ENCODE data around the gene TMEM213.

DNA sequence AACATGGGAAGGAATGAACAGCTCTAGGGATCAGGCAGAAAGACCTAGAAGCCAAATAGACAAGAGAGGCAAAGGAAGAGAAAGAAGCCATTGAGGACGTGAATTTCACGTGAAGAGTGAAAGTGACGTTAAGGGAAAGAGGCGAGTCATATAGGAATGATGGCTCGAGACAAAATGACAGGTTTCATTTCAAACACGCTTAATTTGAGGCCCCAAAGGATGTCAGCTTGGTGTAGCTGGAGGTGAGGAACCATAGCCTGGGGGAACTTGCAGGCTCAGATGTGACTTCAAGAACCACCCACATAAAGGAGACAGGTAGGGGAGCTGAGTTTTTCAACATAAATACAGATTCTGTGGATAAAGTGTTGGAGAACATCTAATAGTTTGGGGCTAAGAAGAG lies 84.5 kb downstream of the TMEM213 start:
- TF ChIP-seq POLR2AphosphoS5 (IDR thresholded peaks at IDR 0.05; ENCODE audit: low read depth, low read length) (no peak), MXI1 (IDR thresholded peaks at IDR 0.05; ENCODE audit: borderline replicate concordance, low read depth, low read length) (no peak), SUZ12 (IDR thresholded peaks at IDR 0.05; ENCODE audit: low read depth, low read length) (no peak), ARNTL (CRISPR knock-in tag; IDR thresholded peaks at IDR 0.05) (no peak), MYC (CRISPR knock-in tag; IDR thresholded peaks at IDR 0.05; ENCODE audit: borderline replicate concordance) (no peak), PHB2 (IDR thresholded peaks at IDR 0.05; ENCODE audit: partially characterized antibody) (no peak), CEBPB (IDR thresholded peaks at IDR 0.05; ENCODE audit: borderline replicate concordance, low read depth, low read length) (no peak)
- TF ChIP-seq, protein P1, sequence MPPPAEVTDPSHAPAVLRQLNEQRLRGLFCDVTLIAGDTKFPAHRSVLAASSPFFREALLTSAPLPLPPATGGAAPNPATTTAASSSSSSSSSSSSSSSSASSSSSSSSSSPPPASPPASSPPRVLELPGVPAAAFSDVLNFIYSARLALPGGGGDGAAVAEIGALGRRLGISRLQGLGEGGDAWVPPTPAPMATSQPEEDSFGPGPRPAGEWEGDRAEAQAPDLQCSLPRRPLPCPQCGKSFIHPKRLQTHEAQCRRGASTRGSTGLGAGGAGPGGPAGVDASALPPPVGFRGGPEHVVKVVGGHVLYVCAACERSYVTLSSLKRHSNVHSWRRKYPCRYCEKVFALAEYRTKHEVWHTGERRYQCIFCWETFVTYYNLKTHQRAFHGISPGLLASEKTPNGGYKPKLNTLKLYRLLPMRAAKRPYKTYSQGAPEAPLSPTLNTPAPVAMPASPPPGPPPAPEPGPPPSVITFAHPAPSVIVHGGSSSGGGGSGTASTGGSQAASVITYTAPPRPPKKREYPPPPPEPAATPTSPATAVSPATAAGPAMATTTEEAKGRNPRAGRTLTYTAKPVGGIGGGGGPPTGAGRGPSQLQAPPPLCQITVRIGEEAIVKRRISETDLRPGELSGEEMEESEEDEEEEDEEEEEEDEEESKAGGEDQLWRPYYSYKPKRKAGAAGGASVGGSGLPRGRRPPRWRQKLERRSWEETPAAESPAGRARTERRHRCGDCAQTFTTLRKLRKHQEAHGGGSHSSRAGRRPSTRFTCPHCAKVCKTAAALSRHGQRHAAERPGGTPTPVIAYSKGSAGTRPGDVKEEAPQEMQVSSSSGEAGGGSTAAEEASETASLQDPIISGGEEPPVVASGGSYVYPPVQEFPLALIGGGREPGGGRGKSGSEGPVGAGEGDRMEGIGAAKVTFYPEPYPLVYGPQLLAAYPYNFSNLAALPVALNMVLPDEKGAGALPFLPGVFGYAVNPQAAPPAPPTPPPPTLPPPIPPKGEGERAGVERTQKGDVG (CRISPR knock-in tag; IDR thresholded peaks at IDR 0.05; ENCODE audit: borderline replicate concordance) = no peak
- TF ChIP-seq, protein P2, sequence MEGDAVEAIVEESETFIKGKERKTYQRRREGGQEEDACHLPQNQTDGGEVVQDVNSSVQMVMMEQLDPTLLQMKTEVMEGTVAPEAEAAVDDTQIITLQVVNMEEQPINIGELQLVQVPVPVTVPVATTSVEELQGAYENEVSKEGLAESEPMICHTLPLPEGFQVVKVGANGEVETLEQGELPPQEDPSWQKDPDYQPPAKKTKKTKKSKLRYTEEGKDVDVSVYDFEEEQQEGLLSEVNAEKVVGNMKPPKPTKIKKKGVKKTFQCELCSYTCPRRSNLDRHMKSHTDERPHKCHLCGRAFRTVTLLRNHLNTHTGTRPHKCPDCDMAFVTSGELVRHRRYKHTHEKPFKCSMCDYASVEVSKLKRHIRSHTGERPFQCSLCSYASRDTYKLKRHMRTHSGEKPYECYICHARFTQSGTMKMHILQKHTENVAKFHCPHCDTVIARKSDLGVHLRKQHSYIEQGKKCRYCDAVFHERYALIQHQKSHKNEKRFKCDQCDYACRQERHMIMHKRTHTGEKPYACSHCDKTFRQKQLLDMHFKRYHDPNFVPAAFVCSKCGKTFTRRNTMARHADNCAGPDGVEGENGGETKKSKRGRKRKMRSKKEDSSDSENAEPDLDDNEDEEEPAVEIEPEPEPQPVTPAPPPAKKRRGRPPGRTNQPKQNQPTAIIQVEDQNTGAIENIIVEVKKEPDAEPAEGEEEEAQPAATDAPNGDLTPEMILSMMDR (CRISPR knock-in tag; IDR thresholded peaks at IDR 0.05) = no peak
- TF ChIP-seq, protein P3, sequence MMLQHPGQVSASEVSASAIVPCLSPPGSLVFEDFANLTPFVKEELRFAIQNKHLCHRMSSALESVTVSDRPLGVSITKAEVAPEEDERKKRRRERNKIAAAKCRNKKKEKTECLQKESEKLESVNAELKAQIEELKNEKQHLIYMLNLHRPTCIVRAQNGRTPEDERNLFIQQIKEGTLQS (CRISPR knock-in tag; IDR thresholded peaks at IDR 0.05) = no peak
- TF ChIP-seq, protein P4, sequence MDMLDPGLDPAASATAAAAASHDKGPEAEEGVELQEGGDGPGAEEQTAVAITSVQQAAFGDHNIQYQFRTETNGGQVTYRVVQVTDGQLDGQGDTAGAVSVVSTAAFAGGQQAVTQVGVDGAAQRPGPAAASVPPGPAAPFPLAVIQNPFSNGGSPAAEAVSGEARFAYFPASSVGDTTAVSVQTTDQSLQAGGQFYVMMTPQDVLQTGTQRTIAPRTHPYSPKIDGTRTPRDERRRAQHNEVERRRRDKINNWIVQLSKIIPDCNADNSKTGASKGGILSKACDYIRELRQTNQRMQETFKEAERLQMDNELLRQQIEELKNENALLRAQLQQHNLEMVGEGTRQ (IDR thresholded peaks at IDR 0.05; ENCODE audit: low read depth, low read length) = no peak
- TF ChIP-seq, protein P4 (CRISPR knock-in tag; IDR thresholded peaks at IDR 0.05; ENCODE audit: borderline replicate concordance) = no peak

Measured in HepG2 (cell line).